Fibroblast of lung (primary cell): ENCODE results near the gene GOPC.

Source experiments
- CTCF ChIP-seq, 2 donors: IDR thresholded peaks in 1 of 2; conservative IDR thresholded peaks in 1 of 2; 1 replicate in 1 of 2; 2 replicates in 1 of 2; pipeline ENCODE4 v1.5.1; 2011 to 2012; ENCODE audit warnings: low read length in 2 of 2, control low read depth in 1 of 2, inconsistent platforms in 1 of 2, low read depth in 1 of 2, mild to moderate bottlenecking in 1 of 2
- EZH2 ChIP-seq: IDR thresholded peaks from 2 replicates; pipeline ENCODE4 v1.5.1; 2012; ENCODE audit warnings: low read length, control low read depth, mild to moderate bottlenecking; ENCODE audit errors: missing control alignments

- no peak for TF ChIP-seq CTCF (conservative IDR thresholded peaks at IDR 0.05 in 1 of 2, IDR thresholded peaks at IDR 0.05 in 1 of 2; ENCODE audit: low read depth in 1 of 2, low read length in 2 of 2)
- TF ChIP-seq EZH2: no peak
Observed at GRCh38 chr6:117615750-117616390, 13.6 kb upstream of the GOPC start.
